Stimulated activated CD4-positive, alpha-beta T cell treated with anti-CD3 and anti-CD28 coated beads, Interleukin-1b, Interleukin-23, amount 100 ng/mL, for 4 hours (primary cell): ENCODE measurements around the gene SORCS2.

Experiments
- DNase-seq, 2 donors: peaks; one replicate each; pipeline ENCODE4 v3.0.0-alpha.2; 2020; ENCODE audit warnings: low read depth in 2 of 2

The SORCS2 gene

GRCh38 chr4:7222521-7222920 is 30.2 kb downstream of the SORCS2 start:
- DNase-seq, result no peak

GRCh38 chr4:7223541-7223940 is 31.2 kb downstream of the SORCS2 start:
- no peak for DNase-seq

GRCh38 chr4:7224001-7224400 is 31.7 kb downstream of the SORCS2 start:
- no peak for DNase-seq

GRCh38 chr4:7224878-7225533 is 32.7 kb downstream of the SORCS2 start:
- no peak for DNase-seq

- DNase-seq, result no peak
These were observed 34.1 kb downstream of the SORCS2 start for GRCh38 chr4:7226439-7226838.

- DNase-seq, result no peak
These were observed 34.7 kb downstream of the SORCS2 start for GRCh38 chr4:7227008-7227407.

- no peak for DNase-seq
These were observed 36.4 kb downstream of the SORCS2 start for GRCh38 chr4:7228734-7229133.

GRCh38 chr4:7232061-7232650 is 39.8 kb downstream of the SORCS2 start:
- no peak for DNase-seq

- no peak for DNase-seq
These were observed 40.8 kb downstream of the SORCS2 start for GRCh38 chr4:7233006-7233580.

GRCh38 chr4:7233601-7234000 is 41.3 kb downstream of the SORCS2 start:
- DNase-seq, result no peak

- no peak for DNase-seq
These were observed 42.2 kb downstream of the SORCS2 start for GRCh38 chr4:7234355-7235029.

- DNase-seq, result no peak
These were observed 42.7 kb downstream of the SORCS2 start for GRCh38 chr4:7235030-7235380.

- DNase-seq, result no peak
These were observed 44.5 kb downstream of the SORCS2 start for GRCh38 chr4:7236847-7237246.

- DNase-seq, result no peak
These were observed 45.5 kb downstream of the SORCS2 start for GRCh38 chr4:7237873-7238272.

- DNase-seq, result no peak
These were observed 46.1 kb downstream of the SORCS2 start for GRCh38 chr4:7238300-7238960.

- no peak for DNase-seq
These were observed 46.9 kb downstream of the SORCS2 start for GRCh38 chr4:7239101-7239820.

- DNase-seq, result no peak
These were observed 47.5 kb downstream of the SORCS2 start for GRCh38 chr4:7239844-7240243.

GRCh38 chr4:7240306-7240705 is 48.0 kb downstream of the SORCS2 start:
- no peak for DNase-seq

- no peak for DNase-seq
These were observed 49.3 kb downstream of the SORCS2 start for GRCh38 chr4:7241597-7242125.

GRCh38 chr4:7242766-7243165 is 50.4 kb downstream of the SORCS2 start:
- DNase-seq, result no peak

GRCh38 chr4:7243609-7244330 is 51.4 kb downstream of the SORCS2 start:
- no peak for DNase-seq
